ENCODE data around the gene RSBN1L.
A peak's percentile ranks its signal among the peaks of the same experiment; 100 is the strongest.

The RSBN1L gene

GRCh38 chr7:77727936-77728701 is 31.9 kb downstream of the RSBN1L start:
- no peak overlapping the region for H3K9ac ChIP-seq (ENCODE audit: low read depth, low read length, poor library complexity, severe bottlenecking)
- H3F3A ChIP-seq (ENCODE audit: low read depth) = no peaks in the 10 kb centered on the region; the same call in 1 of the 2 replicates
- H3K4me2 ChIP-seq (ENCODE audit: low read depth, low read length, poor library complexity, severe bottlenecking) = peak overlapping the region; percentile 8
- H3K36me3 ChIP-seq (ENCODE audit: insufficient read depth, low read length) = no peaks in the 10 kb centered on the region; the same call in 1 of the 2 replicates
- H4K20me1 ChIP-seq (ENCODE audit: insufficient read depth, low read length, poor library complexity, severe bottlenecking) = peaks cover 64% of the 10 kb centered on the region
- peaks cover 100% of the 10 kb centered on the region for H3K79me2 ChIP-seq (ENCODE audit: insufficient read depth, low read length)
- no peaks in the 10 kb centered on the region for H3K9me3 ChIP-seq (ENCODE audit: insufficient read depth, low read depth, low read length)
- H2AFZ ChIP-seq (ENCODE audit: low read length) = no peak overlapping the region
- TF ChIP-seq, protein P1, sequence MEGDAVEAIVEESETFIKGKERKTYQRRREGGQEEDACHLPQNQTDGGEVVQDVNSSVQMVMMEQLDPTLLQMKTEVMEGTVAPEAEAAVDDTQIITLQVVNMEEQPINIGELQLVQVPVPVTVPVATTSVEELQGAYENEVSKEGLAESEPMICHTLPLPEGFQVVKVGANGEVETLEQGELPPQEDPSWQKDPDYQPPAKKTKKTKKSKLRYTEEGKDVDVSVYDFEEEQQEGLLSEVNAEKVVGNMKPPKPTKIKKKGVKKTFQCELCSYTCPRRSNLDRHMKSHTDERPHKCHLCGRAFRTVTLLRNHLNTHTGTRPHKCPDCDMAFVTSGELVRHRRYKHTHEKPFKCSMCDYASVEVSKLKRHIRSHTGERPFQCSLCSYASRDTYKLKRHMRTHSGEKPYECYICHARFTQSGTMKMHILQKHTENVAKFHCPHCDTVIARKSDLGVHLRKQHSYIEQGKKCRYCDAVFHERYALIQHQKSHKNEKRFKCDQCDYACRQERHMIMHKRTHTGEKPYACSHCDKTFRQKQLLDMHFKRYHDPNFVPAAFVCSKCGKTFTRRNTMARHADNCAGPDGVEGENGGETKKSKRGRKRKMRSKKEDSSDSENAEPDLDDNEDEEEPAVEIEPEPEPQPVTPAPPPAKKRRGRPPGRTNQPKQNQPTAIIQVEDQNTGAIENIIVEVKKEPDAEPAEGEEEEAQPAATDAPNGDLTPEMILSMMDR (conservative IDR thresholded peaks at IDR 0.05; ENCODE audit: low read length) = no peak
- TF ChIP-seq EZH2phosphoT487 (IDR thresholded peaks at IDR 0.05; ENCODE audit: borderline replicate concordance) = no peak
- H3K9me2 ChIP-seq (replicated peaks; ENCODE audit: low read depth, low read length) = no peaks in the 10 kb centered on the region
- H3K4me1 ChIP-seq (ENCODE audit: insufficient read depth, low read length, poor library complexity, severe bottlenecking) = peaks cover 20% of the 10 kb centered on the region
- H3K4me3 ChIP-seq (ENCODE audit: low read length, poor library complexity, severe bottlenecking) = no peak overlapping the region
- no peaks in the 10 kb centered on the region for H3K27me3 ChIP-seq (ENCODE audit: insufficient read depth, low read length, poor library complexity, severe bottlenecking)

GRCh38 chr7:77729574-77730348 is 33.5 kb downstream of the RSBN1L start:
- Histone ChIP-seq H4K20me1 (ENCODE audit: insufficient read depth, low read length, poor library complexity, severe bottlenecking) (peaks cover 74% of the 10 kb centered on the region), H3F3A (ENCODE audit: low read depth) (no peaks in the 10 kb centered on the region; the same call in 1 of the 2 replicates), H3K9me3 (ENCODE audit: insufficient read depth, low read depth, low read length) (no peaks in the 10 kb centered on the region), H3K27me3 (ENCODE audit: insufficient read depth, low read length, poor library complexity, severe bottlenecking) (no peaks in the 10 kb centered on the region), H3K4me1 (ENCODE audit: insufficient read depth, low read length, poor library complexity, severe bottlenecking) (peaks cover 20% of the 10 kb centered on the region), H2AFZ (ENCODE audit: low read length) (no peak overlapping the region), H3K9me2 (replicated peaks; ENCODE audit: low read depth, low read length) (no peaks in the 10 kb centered on the region), H3K36me3 (ENCODE audit: insufficient read depth, low read length) (no peaks in the 10 kb centered on the region; the same call in 1 of the 2 replicates), H3K4me3 (ENCODE audit: low read length, poor library complexity, severe bottlenecking) (no peak overlapping the region), H3K9ac (ENCODE audit: low read depth, low read length, poor library complexity, severe bottlenecking) (no peak overlapping the region), H3K4me2 (ENCODE audit: low read depth, low read length, poor library complexity, severe bottlenecking) (no peak overlapping the region), H3K79me2 (ENCODE audit: insufficient read depth, low read length) (peaks cover 100% of the 10 kb centered on the region)
- TF ChIP-seq, protein P1 (conservative IDR thresholded peaks at IDR 0.05; ENCODE audit: low read length) = no peak
- no peak for TF ChIP-seq EZH2phosphoT487 (IDR thresholded peaks at IDR 0.05; ENCODE audit: borderline replicate concordance)

DNA sequence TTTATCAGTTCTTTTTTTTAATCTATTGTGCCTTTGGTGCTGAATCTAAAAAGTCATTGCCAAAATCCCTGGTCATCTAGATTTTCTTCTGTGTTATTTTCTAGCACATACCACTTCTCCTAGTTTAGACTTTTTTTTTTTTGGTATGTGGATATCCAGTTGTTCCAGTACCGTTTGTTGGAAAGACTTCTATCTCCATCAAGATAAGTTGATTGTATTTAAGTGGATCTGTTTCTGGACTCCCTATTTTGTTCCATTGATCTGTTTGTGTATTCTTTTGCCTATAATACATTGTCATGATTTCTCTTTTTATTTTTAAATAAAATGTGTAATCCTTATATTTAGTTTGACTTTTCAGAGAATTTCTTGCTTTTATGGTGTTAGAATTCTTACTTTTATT is 35.5 kb downstream of the RSBN1L start:
- H3F3A ChIP-seq (ENCODE audit: low read depth) = no peaks in the 10 kb centered on the region; the same call in 1 of the 2 replicates
- TF ChIP-seq EZH2phosphoT487 (IDR thresholded peaks at IDR 0.05; ENCODE audit: borderline replicate concordance) = no peak
- TF ChIP-seq, protein P1 (conservative IDR thresholded peaks at IDR 0.05; ENCODE audit: low read length) = no peak
- H3K4me3 ChIP-seq (ENCODE audit: low read length, poor library complexity, severe bottlenecking) = no peak overlapping the region
- H3K4me1 ChIP-seq (ENCODE audit: insufficient read depth, low read length, poor library complexity, severe bottlenecking) = peaks cover 20% of the 10 kb centered on the region
- no peak overlapping the region for H2AFZ ChIP-seq (ENCODE audit: low read length)
- no peak overlapping the region for H3K4me2 ChIP-seq (ENCODE audit: low read depth, low read length, poor library complexity, severe bottlenecking)
- H3K79me2 ChIP-seq (ENCODE audit: insufficient read depth, low read length) = peaks cover 99% of the 10 kb centered on the region
- H3K27me3 ChIP-seq (ENCODE audit: insufficient read depth, low read length, poor library complexity, severe bottlenecking) = no peaks in the 10 kb centered on the region
- H3K36me3 ChIP-seq (ENCODE audit: insufficient read depth, low read length) = peaks cover 5% of the 10 kb centered on the region; the same call in 1 of the 2 replicates
- H4K20me1 ChIP-seq (ENCODE audit: insufficient read depth, low read length, poor library complexity, severe bottlenecking) = peaks cover 84% of the 10 kb centered on the region
- H3K9ac ChIP-seq (ENCODE audit: low read depth, low read length, poor library complexity, severe bottlenecking) = no peak overlapping the region
- H3K9me2 ChIP-seq (replicated peaks; ENCODE audit: low read depth, low read length) = no peaks in the 10 kb centered on the region
- no peaks in the 10 kb centered on the region for H3K9me3 ChIP-seq (ENCODE audit: insufficient read depth, low read depth, low read length)
